RPMI7951 (cell line): ENCODE measurements around the gene NCCRP1. TPM values are rescaled to one million over a fixed set of nuclear protein-coding genes. Genes with fewer than 3 reads are reported as not detected.
A peak's percentile ranks its signal among the peaks of the same experiment; 100 is the strongest.

Experiments used
- DNase-seq: peaks from one replicate; pipeline ENCODE4 v3.0.0-alpha.2; 2012; ENCODE audit warnings: low read depth
- total RNA-seq: library from RNA; depleted of rRNA; stranded (reverse); fragments of >200 nt; shearing (Covaris generic); gene quantifications from 2 replicates; pipeline ENCODE4 v1.2.3, GENCODE V29; 2014

The NCCRP1 gene
- total RNA-seq, 1 experiment from 2014 or later: 0.12 TPM

GRCh38 chr19:39180749-39181148, 16.0 kb upstream of the NCCRP1 start:
- no peak for DNase-seq

- DNase-seq: no peak
Observed at GRCh38 chr19:39181500-39182173, 15.1 kb upstream of the NCCRP1 start.

GRCh38 chr19:39182174-39182505, 14.6 kb upstream of the NCCRP1 start:
- no peak for DNase-seq

- no peak for DNase-seq
Observed at GRCh38 chr19:39183104-39183503, 13.7 kb upstream of the NCCRP1 start.

GRCh38 chr19:39186391-39186790, 10.4 kb upstream of the NCCRP1 start:
- DNase-seq: no peak

GRCh38 chr19:39187552-39187943, 9.2 kb upstream of the NCCRP1 start:
- no peak for DNase-seq

GRCh38 chr19:39188960-39189359, 7.8 kb upstream of the NCCRP1 start:
- DNase-seq: no peak

- DNase-seq: no peak
Observed at GRCh38 chr19:39190768-39191167, 6.0 kb upstream of the NCCRP1 start.

GRCh38 chr19:39192846-39193245, 3.9 kb upstream of the NCCRP1 start:
- DNase-seq: peak; percentile 36

- no peak for DNase-seq
Observed at GRCh38 chr19:39193803-39194202, 3.0 kb upstream of the NCCRP1 start.

- DNase-seq: no peak
Observed at GRCh38 chr19:39194832-39195542, 1.8 kb upstream of the NCCRP1 start.

- DNase-seq: no peak
Observed at GRCh38 chr19:39195755-39196154, 1.0 kb upstream of the NCCRP1 start.

- no peak for DNase-seq
Observed at GRCh38 chr19:39196320-39196719, 444 bp upstream of the NCCRP1 start.

GRCh38 chr19:39197808-39198207, 1.0 kb downstream of the NCCRP1 start:
- no peak for DNase-seq

GRCh38 chr19:39199025-39199424, 2.3 kb downstream of the NCCRP1 start:
- DNase-seq: peak; percentile 70

- no peak for DNase-seq
Observed at GRCh38 chr19:39200066-39200802, 3.5 kb downstream of the NCCRP1 start.

- no peak for DNase-seq
Observed at GRCh38 chr19:39200803-39201115, 4.0 kb downstream of the NCCRP1 start.

- no peak for DNase-seq
Observed at GRCh38 chr19:39202998-39203355, 6.2 kb downstream of the NCCRP1 start.

GRCh38 chr19:39203372-39204341, 6.9 kb downstream of the NCCRP1 start, which contains the start of gene SYCN:
Gene SYCN (minus strand): TSS chr19:39204263. CDS start chr19:39204254, 9 bp downstream.
- no peak for DNase-seq

GRCh38 chr19:39205449-39205764, 8.6 kb downstream of the NCCRP1 start:
- DNase-seq: no peak

- no peak for DNase-seq
Observed at GRCh38 chr19:39206122-39206521, 9.4 kb downstream of the NCCRP1 start.

GRCh38 chr19:39207293-39207836, 10.6 kb downstream of the NCCRP1 start:
- no peak for DNase-seq
